Measurements from ENCODE around the gene WFIKKN1. TPM values are rescaled to one million over a fixed set of nuclear protein-coding genes. Genes with fewer than 3 reads are reported as not detected.

The WFIKKN1 gene
- total and polyA plus RNA-seq, 2 of the 13 experiments (the other 11 are each of a cell fraction or from before 2014, with no cell fraction given): 1.7 to 4.9 TPM

DNA sequence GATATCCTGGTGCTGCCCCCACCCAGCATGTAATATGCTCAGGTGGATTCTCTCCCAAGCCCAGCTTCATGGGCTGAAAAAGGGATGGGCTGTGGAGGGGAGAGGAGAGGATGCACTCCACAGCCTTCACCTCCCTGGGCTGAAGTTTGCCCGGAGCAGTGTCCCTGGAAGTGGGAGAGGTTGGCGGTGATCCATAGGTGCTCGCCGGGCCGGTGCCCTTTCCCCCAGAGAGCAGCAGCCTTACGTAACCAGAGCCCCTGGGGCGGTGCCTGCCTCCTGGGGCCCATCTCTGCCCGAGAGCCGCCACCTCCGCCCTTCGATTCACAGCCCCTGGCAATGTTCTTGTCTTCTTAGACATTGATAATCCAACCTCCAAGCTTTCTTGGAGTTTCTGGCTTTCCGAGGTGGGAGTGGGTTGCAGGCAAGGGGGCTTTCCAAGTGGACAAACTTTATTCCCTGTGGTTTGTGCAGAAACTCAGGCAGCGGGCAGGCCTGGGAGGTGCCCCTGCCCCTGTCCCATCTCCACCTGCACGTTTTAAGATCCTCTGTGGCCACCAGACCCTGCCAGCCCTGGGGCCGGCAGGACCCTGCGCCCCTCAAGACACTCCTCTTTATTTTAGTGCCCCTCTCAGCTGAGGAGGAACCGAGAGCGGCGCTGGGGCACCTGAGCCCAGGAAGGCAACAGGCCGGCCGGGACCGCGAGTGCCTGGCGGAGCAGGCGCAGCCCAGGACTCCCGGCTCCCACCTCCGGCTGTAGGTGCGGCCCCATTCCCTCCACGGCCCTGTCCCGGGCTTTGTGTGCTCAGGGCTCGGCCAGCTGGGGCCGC lies 15.3 kb downstream of the WFIKKN1 start (continued):
- TF ChIP-seq, protein P1, sequence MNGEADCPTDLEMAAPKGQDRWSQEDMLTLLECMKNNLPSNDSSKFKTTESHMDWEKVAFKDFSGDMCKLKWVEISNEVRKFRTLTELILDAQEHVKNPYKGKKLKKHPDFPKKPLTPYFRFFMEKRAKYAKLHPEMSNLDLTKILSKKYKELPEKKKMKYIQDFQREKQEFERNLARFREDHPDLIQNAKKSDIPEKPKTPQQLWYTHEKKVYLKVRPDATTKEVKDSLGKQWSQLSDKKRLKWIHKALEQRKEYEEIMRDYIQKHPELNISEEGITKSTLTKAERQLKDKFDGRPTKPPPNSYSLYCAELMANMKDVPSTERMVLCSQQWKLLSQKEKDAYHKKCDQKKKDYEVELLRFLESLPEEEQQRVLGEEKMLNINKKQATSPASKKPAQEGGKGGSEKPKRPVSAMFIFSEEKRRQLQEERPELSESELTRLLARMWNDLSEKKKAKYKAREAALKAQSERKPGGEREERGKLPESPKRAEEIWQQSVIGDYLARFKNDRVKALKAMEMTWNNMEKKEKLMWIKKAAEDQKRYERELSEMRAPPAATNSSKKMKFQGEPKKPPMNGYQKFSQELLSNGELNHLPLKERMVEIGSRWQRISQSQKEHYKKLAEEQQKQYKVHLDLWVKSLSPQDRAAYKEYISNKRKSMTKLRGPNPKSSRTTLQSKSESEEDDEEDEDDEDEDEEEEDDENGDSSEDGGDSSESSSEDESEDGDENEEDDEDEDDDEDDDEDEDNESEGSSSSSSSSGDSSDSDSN (CRISPR knock-in tag; IDR thresholded peaks at IDR 0.05): peak; percentile 73; the same call in 1 of the 2 replicates
- TF ChIP-seq SOX6 (IDR thresholded peaks at IDR 0.05): no peak
- peak; percentile 30; the same call in 1 of the 2 replicates for TF ChIP-seq SOX6 (CRISPR knock-in tag; IDR thresholded peaks at IDR 0.05)
- no peak for TF ChIP-seq ZNF816 (CRISPR knock-in tag; IDR thresholded peaks at IDR 0.05; ENCODE audit: borderline replicate concordance)
- no peak for TF ChIP-seq ZNF83 (CRISPR knock-in tag; IDR thresholded peaks at IDR 0.05; ENCODE audit: borderline replicate concordance)
- TF ChIP-seq, protein P2, sequence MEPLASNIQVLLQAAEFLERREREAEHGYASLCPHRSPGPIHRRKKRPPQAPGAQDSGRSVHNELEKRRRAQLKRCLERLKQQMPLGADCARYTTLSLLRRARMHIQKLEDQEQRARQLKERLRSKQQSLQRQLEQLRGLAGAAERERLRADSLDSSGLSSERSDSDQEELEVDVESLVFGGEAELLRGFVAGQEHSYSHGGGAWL (CRISPR knock-in tag; IDR thresholded peaks at IDR 0.05): no peak
- TF ChIP-seq, protein P3, sequence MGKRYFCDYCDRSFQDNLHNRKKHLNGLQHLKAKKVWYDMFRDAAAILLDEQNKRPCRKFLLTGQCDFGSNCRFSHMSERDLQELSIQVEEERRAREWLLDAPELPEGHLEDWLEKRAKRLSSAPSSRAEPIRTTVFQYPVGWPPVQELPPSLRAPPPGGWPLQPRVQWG (CRISPR knock-in tag; IDR thresholded peaks at IDR 0.05; ENCODE audit: borderline replicate concordance, low read depth): no peak
- TF ChIP-seq PAF1 (CRISPR knock-in tag; IDR thresholded peaks at IDR 0.05): no peak
- no peak for TF ChIP-seq ZNF577 (CRISPR knock-in tag; IDR thresholded peaks at IDR 0.05; ENCODE audit: borderline replicate concordance, low read depth)
- TF ChIP-seq HOXA5 (CRISPR knock-in tag; IDR thresholded peaks at IDR 0.05): no peak
- no peak for TF ChIP-seq NCOA1 (CRISPR knock-in tag; IDR thresholded peaks at IDR 0.05)
- TF ChIP-seq ZNF713 (CRISPR knock-in tag; IDR thresholded peaks at IDR 0.05): no peak
- TF ChIP-seq JUNB (CRISPR knock-in tag; IDR thresholded peaks at IDR 0.05; ENCODE audit: borderline replicate concordance): no peak
- TF ChIP-seq SRSF9 (IDR thresholded peaks at IDR 0.05; ENCODE audit: borderline replicate concordance, insufficient read depth, low read depth, low read length, poor library complexity, severe bottlenecking): no peak
- TF ChIP-seq, protein P4, sequence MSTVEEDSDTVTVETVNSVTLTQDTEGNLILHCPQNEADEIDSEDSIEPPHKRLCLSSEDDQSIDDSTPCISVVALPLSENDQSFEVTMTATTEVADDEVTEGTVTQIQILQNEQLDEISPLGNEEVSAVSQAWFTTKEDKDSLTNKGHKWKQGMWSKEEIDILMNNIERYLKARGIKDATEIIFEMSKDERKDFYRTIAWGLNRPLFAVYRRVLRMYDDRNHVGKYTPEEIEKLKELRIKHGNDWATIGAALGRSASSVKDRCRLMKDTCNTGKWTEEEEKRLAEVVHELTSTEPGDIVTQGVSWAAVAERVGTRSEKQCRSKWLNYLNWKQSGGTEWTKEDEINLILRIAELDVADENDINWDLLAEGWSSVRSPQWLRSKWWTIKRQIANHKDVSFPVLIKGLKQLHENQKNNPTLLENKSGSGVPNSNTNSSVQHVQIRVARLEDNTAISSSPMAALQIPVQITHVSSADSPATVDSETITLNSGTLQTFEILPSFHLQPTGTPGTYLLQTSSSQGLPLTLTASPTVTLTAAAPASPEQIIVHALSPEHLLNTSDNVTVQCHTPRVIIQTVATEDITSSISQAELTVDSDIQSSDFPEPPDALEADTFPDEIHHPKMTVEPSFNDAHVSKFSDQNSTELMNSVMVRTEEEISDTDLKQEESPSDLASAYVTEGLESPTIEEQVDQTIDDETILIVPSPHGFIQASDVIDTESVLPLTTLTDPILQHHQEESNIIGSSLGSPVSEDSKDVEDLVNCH (CRISPR knock-in tag; IDR thresholded peaks at IDR 0.05): no peak
- TF ChIP-seq SMAD3 (CRISPR knock-in tag; IDR thresholded peaks at IDR 0.05): 0 out of 2 replicates have a peak, but pooled peaks have one; percentile 38
- no peak for TF ChIP-seq ZNF17 (CRISPR knock-in tag; IDR thresholded peaks at IDR 0.05)
- 0 out of 2 replicates have a peak, but pooled peaks have one; percentile 31 for TF ChIP-seq ELF1 (CRISPR knock-in tag; IDR thresholded peaks at IDR 0.05)
- no peak for TF ChIP-seq NFE2 (CRISPR knock-in tag; IDR thresholded peaks at IDR 0.05)
- no peak for TF ChIP-seq ZNF496 (CRISPR knock-in tag; IDR thresholded peaks at IDR 0.05; ENCODE audit: insufficient replicate concordance)
- no peak for TF ChIP-seq TARDBP (CRISPR knock-in tag; IDR thresholded peaks at IDR 0.05)
- TF ChIP-seq ARNTL (CRISPR knock-in tag; IDR thresholded peaks at IDR 0.05): peak; percentile 57; the same call in 1 of the 2 replicates
- no peak for TF ChIP-seq ZNF317 (CRISPR knock-in tag; IDR thresholded peaks at IDR 0.05)
- peak; percentile 77 for TF ChIP-seq RARA (CRISPR knock-in tag; IDR thresholded peaks at IDR 0.05)
- TF ChIP-seq KDM2A (CRISPR knock-in tag; IDR thresholded peaks at IDR 0.05; ENCODE audit: borderline replicate concordance, low read depth): peak; percentile 75; the same call in 1 of the 2 replicates
